ENCODE results near the gene SV2B. TPM values are rescaled to one million over a fixed set of nuclear protein-coding genes. Genes with fewer than 3 reads are reported as not detected.

SV2B gene
- total RNA-seq, 1 experiment from 2014 or later, result 1.4 TPM

DNA sequence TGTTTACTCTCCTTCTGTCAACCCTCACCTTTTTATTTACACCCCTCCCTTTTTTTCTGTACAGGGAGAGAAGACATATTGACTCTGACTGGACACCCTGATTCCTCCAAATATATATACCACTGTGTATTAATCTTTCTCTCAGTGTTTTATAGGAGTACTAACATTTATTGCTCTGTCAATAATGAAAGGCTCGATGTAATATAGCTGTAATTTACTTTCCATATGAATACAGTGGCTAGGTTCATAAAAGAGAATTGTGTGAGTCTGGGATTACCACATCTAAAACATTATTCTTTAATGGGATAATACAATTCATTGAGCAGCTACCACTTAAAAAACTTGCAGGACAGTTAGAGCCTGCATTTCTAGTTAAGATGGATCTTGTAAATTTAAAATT, 194.3 kb downstream of the SV2B start:
- Mint-ChIP-seq H3K27ac (no peak overlapping the region), H3K27me3 (ENCODE audit: low read depth) (peaks cover 4% of the 10 kb centered on the region; the same call in 1 of the 2 replicates), H3K4me3 (no peak overlapping the region), H3K9me3 (peaks cover 22% of the 10 kb centered on the region), H3K4me1 (0 out of 2 replicates have a peak, but pooled peaks cover 5% of the 10 kb centered on the region), H3K36me3 (peaks cover 9% of the 10 kb centered on the region)
- POLR2A ChIA-PET, result no interaction called here
- ATAC-seq, result no peak
- CTCF ChIA-PET, result interaction anchor here (0.7 kb wide), 1 partner anchor 8 kb away, joined by 3 read pairs; no protein-coding TSS in a partner anchor
- DNase-seq (ENCODE audit: low spot score), result no peak
- no peak for TF ChIP-seq MXD4 (CRISPR knock-in tag; IDR thresholded peaks at IDR 0.05; ENCODE audit: borderline replicate concordance)
- TF ChIP-seq, protein P1, sequence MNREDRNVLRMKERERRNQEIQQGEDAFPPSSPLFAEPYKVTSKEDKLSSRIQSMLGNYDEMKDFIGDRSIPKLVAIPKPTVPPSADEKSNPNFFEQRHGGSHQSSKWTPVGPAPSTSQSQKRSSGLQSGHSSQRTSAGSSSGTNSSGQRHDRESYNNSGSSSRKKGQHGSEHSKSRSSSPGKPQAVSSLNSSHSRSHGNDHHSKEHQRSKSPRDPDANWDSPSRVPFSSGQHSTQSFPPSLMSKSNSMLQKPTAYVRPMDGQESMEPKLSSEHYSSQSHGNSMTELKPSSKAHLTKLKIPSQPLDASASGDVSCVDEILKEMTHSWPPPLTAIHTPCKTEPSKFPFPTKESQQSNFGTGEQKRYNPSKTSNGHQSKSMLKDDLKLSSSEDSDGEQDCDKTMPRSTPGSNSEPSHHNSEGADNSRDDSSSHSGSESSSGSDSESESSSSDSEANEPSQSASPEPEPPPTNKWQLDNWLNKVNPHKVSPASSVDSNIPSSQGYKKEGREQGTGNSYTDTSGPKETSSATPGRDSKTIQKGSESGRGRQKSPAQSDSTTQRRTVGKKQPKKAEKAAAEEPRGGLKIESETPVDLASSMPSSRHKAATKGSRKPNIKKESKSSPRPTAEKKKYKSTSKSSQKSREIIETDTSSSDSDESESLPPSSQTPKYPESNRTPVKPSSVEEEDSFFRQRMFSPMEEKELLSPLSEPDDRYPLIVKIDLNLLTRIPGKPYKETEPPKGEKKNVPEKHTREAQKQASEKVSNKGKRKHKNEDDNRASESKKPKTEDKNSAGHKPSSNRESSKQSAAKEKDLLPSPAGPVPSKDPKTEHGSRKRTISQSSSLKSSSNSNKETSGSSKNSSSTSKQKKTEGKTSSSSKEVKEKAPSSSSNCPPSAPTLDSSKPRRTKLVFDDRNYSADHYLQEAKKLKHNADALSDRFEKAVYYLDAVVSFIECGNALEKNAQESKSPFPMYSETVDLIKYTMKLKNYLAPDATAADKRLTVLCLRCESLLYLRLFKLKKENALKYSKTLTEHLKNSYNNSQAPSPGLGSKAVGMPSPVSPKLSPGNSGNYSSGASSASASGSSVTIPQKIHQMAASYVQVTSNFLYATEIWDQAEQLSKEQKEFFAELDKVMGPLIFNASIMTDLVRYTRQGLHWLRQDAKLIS (CRISPR knock-in tag; IDR thresholded peaks at IDR 0.05; ENCODE audit: borderline replicate concordance), result no peak
- TF ChIP-seq SMAD3 (CRISPR knock-in tag; IDR thresholded peaks at IDR 0.05; ENCODE audit: borderline replicate concordance), result no peak
- no peak for TF ChIP-seq MYBL2 (CRISPR knock-in tag; IDR thresholded peaks at IDR 0.05)
- TF ChIP-seq SP1 (CRISPR knock-in tag; conservative IDR thresholded peaks at IDR 0.05), result no peak
- TF ChIP-seq, protein P2, sequence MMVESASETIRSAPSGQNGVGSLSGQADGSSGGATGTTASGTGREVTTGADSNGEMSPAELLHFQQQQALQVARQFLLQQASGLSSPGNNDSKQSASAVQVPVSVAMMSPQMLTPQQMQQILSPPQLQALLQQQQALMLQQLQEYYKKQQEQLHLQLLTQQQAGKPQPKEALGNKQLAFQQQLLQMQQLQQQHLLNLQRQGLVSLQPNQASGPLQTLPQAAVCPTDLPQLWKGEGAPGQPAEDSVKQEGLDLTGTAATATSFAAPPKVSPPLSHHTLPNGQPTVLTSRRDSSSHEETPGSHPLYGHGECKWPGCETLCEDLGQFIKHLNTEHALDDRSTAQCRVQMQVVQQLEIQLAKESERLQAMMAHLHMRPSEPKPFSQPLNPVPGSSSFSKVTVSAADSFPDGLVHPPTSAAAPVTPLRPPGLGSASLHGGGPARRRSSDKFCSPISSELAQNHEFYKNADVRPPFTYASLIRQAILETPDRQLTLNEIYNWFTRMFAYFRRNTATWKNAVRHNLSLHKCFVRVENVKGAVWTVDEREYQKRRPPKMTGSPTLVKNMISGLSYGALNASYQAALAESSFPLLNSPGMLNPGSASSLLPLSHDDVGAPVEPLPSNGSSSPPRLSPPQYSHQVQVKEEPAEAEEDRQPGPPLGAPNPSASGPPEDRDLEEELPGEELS (CRISPR knock-in tag; IDR thresholded peaks at IDR 0.05), result no peak
- TF ChIP-seq CREB1 (CRISPR knock-in tag; IDR thresholded peaks at IDR 0.05), result no peak
- TF ChIP-seq ZNF219 (CRISPR knock-in tag; IDR thresholded peaks at IDR 0.05; ENCODE audit: borderline replicate concordance), result no peak
- no peak for TF ChIP-seq PRRX2 (CRISPR knock-in tag; IDR thresholded peaks at IDR 0.05)

DNA sequence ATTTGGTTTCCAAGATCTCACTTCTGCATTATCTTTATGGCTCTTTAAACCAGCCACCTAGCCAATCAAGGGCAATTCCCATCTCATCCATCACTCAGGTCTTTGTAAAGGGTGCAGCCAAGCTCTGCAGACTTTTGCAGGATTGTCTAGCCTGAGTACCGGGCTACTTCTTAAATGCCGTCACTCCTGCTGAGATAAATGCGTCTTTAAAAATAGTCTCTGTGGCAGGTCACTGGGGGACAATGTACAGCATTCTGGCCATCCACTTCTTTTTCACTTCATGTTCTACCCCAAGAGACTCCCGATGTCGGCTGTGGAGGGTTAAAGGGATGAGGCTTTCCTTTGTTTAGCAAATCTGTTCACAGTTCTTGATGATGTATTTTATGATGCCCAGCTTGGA, 194.7 kb downstream of the SV2B start:
- no peak overlapping the region for H3K27ac Mint-ChIP-seq
- peaks cover 9% of the 10 kb centered on the region for H3K36me3 Mint-ChIP-seq
- ATAC-seq (no peak), DNase-seq (ENCODE audit: low spot score) (no peak)
- no peak for TF ChIP-seq ESRRA (CRISPR knock-in tag; IDR thresholded peaks at IDR 0.05; ENCODE audit: borderline replicate concordance)
- TF ChIP-seq FOXP1 (CRISPR knock-in tag; IDR thresholded peaks at IDR 0.05; ENCODE audit: borderline replicate concordance), result no peak
- no peak for TF ChIP-seq ZNF138 (CRISPR knock-in tag; conservative IDR thresholded peaks at IDR 0.05)
- TF ChIP-seq, protein P3, sequence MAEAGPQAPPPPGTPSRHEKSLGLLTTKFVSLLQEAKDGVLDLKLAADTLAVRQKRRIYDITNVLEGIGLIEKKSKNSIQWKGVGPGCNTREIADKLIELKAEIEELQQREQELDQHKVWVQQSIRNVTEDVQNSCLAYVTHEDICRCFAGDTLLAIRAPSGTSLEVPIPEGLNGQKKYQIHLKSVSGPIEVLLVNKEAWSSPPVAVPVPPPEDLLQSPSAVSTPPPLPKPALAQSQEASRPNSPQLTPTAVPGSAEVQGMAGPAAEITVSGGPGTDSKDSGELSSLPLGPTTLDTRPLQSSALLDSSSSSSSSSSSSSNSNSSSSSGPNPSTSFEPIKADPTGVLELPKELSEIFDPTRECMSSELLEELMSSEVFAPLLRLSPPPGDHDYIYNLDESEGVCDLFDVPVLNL (CRISPR knock-in tag; IDR thresholded peaks at IDR 0.05; ENCODE audit: borderline replicate concordance, low read depth), result no peak
- TF ChIP-seq, protein P4, sequence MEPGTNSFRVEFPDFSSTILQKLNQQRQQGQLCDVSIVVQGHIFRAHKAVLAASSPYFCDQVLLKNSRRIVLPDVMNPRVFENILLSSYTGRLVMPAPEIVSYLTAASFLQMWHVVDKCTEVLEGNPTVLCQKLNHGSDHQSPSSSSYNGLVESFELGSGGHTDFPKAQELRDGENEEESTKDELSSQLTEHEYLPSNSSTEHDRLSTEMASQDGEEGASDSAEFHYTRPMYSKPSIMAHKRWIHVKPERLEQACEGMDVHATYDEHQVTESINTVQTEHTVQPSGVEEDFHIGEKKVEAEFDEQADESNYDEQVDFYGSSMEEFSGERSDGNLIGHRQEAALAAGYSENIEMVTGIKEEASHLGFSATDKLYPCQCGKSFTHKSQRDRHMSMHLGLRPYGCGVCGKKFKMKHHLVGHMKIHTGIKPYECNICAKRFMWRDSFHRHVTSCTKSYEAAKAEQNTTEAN (CRISPR knock-in tag; IDR thresholded peaks at IDR 0.05), result no peak
- TF ChIP-seq, protein P5, sequence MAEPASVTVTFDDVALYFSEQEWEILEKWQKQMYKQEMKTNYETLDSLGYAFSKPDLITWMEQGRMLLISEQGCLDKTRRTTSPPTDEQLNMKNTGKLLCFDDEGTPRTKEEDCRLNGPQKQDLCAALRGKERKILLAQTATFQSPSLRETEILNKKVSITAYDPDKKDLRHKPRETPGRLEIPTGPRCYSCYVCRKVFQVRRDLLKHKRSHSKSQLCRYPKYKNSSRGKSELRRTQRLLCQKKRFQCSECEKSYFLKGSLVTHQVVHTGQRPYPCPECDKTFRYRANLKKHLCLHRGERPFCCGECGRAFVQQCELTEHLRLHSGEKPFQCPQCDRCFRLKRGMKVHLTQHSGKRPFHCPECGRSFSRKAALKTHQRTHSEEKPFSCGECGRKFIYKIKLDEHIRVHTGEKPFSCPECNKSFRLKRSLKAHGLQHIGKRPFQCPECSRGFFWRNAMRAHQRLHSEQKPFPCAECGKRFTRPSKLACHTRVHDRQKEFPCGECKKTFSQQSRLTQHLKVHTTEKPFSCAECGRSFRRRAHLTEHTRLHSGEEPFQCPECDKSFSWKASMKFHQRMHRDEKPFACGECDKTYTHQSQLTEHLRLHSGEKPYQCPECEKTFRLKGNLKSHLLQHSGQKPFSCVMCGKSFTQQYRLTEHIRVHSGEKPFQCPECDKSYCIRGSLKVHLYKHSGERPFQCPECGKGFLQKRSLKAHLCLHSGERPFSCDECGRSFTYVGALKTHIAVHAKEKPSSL (CRISPR knock-in tag; conservative IDR thresholded peaks at IDR 0.05), result no peak
- ChIA-PET POLR2A (no interaction called here), CTCF (no interaction called here)
- no peak overlapping the region for H3K4me3 Mint-ChIP-seq
- H3K4me1 Mint-ChIP-seq, result 0 out of 2 replicates have a peak, but pooled peaks cover 2% of the 10 kb centered on the region
- H3K9me3 Mint-ChIP-seq, result peaks cover 22% of the 10 kb centered on the region
- H3K27me3 Mint-ChIP-seq (ENCODE audit: low read depth), result peaks cover 4% of the 10 kb centered on the region; the same call in 1 of the 2 replicates

All from WTC11 (cell line).